ENCODE data around the gene C17orf58. TPM values are rescaled to one million over a fixed set of nuclear protein-coding genes. Genes with fewer than 3 reads are reported as not detected.
"Not testable (repeated sequence)": the region's sequence is repeated elsewhere in the genome, so short reads cannot be mapped to it uniquely, and the experiment has no call there.

The C17orf58 gene
- total RNA-seq, 2 donors from 2014 or later = 7.3 to 7.5 TPM

GRCh38 chr17:68019675-68020408 is 23.6 kb upstream of the C17orf58 start:
- Histone ChIP-seq H3K27ac (peak overlapping the region; percentile 59 to 80), H3K4me1 (ENCODE audit: control insufficient read depth in 1 of 2, low read depth in 2 of 2) (peaks cover 0 to 5% of the 10 kb centered on the region in 2 donors), H3K27me3 (replicated peaks; ENCODE audit: insufficient read depth) (no peaks in the 10 kb centered on the region), H3K36me3 (no peaks in the 10 kb centered on the region), H3K4me3 (peak overlapping the region; percentile 90), H3K9me3 (no peaks in the 10 kb centered on the region)
- peak; percentile 74 for DNase-seq (ENCODE audit: low spot score)
- TF ChIP-seq, protein P1, sequence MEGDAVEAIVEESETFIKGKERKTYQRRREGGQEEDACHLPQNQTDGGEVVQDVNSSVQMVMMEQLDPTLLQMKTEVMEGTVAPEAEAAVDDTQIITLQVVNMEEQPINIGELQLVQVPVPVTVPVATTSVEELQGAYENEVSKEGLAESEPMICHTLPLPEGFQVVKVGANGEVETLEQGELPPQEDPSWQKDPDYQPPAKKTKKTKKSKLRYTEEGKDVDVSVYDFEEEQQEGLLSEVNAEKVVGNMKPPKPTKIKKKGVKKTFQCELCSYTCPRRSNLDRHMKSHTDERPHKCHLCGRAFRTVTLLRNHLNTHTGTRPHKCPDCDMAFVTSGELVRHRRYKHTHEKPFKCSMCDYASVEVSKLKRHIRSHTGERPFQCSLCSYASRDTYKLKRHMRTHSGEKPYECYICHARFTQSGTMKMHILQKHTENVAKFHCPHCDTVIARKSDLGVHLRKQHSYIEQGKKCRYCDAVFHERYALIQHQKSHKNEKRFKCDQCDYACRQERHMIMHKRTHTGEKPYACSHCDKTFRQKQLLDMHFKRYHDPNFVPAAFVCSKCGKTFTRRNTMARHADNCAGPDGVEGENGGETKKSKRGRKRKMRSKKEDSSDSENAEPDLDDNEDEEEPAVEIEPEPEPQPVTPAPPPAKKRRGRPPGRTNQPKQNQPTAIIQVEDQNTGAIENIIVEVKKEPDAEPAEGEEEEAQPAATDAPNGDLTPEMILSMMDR (IDR thresholded peaks at IDR 0.05) = peak; percentile 59
- peak; percentile 97 for ATAC-seq (ENCODE audit: insufficient number of reproducible peaks, low FRiP score, low read depth)

DNA sequence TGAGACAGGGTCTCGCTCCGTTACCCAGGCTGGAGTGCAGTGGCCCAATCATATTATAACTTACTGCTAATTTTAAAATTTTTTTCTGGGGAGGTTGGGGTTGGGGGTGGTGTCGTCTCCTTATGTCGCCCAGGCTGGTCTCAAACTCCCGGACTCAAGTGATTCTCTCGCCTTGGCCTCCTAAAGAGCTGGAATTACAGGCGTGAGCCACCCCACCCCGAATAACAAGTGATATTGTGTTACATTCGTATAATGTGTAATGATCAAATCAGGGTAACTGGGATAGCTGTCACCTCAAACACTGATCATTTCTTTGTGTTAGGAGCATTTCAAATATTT is 23.0 kb upstream of the C17orf58 start:
- Histone ChIP-seq H3K9me3 (no peaks in the 10 kb centered on the region), H3K36me3 (no peaks in the 10 kb centered on the region), H3K4me1 (ENCODE audit: control insufficient read depth in 1 of 2, low read depth in 2 of 2) (peaks cover 0 to 5% of the 10 kb centered on the region in 2 donors), H3K27ac (peak overlapping the region in 1 of 2 donors; percentile 80), H3K27me3 (replicated peaks; ENCODE audit: insufficient read depth) (no peaks in the 10 kb centered on the region), H3K4me3 (peak overlapping the region; percentile 90)
- DNase-seq (ENCODE audit: low spot score) (no peak), ATAC-seq (ENCODE audit: insufficient number of reproducible peaks, low FRiP score, low read depth) (no peak)
- TF ChIP-seq, protein P1 (IDR thresholded peaks at IDR 0.05) = no peak

DNA sequence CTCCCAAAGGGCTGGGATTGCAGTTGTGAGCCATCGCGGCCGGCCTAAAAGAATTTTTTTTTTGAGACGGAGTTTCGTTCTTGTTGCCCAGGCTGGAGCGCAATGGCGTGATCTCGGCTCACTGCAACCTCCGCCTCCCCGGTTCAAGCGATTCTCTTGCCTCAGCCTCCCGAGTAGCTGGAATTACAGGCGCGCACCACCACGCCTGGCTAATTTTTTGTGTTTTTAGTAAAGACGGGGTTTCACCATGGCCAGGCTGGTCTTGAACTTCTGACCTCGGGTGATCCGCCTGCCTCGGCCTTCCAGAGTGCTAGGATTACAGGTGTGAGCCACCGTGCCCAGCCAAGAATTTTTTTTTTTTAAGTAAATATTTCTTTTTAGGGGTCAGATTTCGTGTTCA is 22.2 kb upstream of the C17orf58 start:
- not testable (repeated sequence) for ATAC-seq (ENCODE audit: insufficient number of reproducible peaks, low FRiP score, low read depth); H3K4me3 ChIP-seq; H3K27ac ChIP-seq; H3K36me3 ChIP-seq; H3K9me3 ChIP-seq; H3K4me1 ChIP-seq (ENCODE audit: control insufficient read depth in 1 of 2, low read depth in 2 of 2); DNase-seq (ENCODE audit: low spot score); H3K27me3 ChIP-seq (replicated peaks; ENCODE audit: insufficient read depth)

- Histone ChIP-seq H3K4me3 (no peak overlapping the region), H3K27ac (no peak overlapping the region), H3K27me3 (replicated peaks; ENCODE audit: insufficient read depth) (no peaks in the 10 kb centered on the region), H3K36me3 (no peaks in the 10 kb centered on the region), H3K9me3 (no peaks in the 10 kb centered on the region), H3K4me1 (ENCODE audit: control insufficient read depth in 1 of 2, low read depth in 2 of 2) (peaks cover 0 to 5% of the 10 kb centered on the region in 2 donors)
- no peak for ATAC-seq (ENCODE audit: insufficient number of reproducible peaks, low FRiP score, low read depth)
- DNase-seq (ENCODE audit: low spot score) = no peak
- TF ChIP-seq, protein P1 (IDR thresholded peaks at IDR 0.05) = no peak
Observed at GRCh38 chr17:68016838-68017237, 20.6 kb upstream of the C17orf58 start.

GRCh38 chr17:68015081-68015723 is 18.9 kb upstream of the C17orf58 start:
- H3K27me3 ChIP-seq (replicated peaks; ENCODE audit: insufficient read depth) = no peaks in the 10 kb centered on the region
- H3K36me3 ChIP-seq = no peaks in the 10 kb centered on the region
- no peak for ATAC-seq (ENCODE audit: insufficient number of reproducible peaks, low FRiP score, low read depth)
- TF ChIP-seq, protein P1 (IDR thresholded peaks at IDR 0.05) = no peak
- no peak for DNase-seq (ENCODE audit: low spot score)
- no peaks in the 10 kb centered on the region for H3K4me1 ChIP-seq (ENCODE audit: control insufficient read depth in 1 of 2, low read depth in 2 of 2)
- H3K27ac ChIP-seq = no peak overlapping the region
- no peak overlapping the region for H3K4me3 ChIP-seq
- H3K9me3 ChIP-seq = no peaks in the 10 kb centered on the region

All from thoracic aorta (tissue), 2 donors.